ENCODE measurements around the gene KIF26B. TPM values are rescaled to one million over a fixed set of nuclear protein-coding genes. Genes with fewer than 3 reads are reported as not detected.

The KIF26B gene
- total and polyA plus RNA-seq, 2 of the 4 experiments (the other 2 are of a cell fraction): 0.53 to 0.54 TPM

DNA sequence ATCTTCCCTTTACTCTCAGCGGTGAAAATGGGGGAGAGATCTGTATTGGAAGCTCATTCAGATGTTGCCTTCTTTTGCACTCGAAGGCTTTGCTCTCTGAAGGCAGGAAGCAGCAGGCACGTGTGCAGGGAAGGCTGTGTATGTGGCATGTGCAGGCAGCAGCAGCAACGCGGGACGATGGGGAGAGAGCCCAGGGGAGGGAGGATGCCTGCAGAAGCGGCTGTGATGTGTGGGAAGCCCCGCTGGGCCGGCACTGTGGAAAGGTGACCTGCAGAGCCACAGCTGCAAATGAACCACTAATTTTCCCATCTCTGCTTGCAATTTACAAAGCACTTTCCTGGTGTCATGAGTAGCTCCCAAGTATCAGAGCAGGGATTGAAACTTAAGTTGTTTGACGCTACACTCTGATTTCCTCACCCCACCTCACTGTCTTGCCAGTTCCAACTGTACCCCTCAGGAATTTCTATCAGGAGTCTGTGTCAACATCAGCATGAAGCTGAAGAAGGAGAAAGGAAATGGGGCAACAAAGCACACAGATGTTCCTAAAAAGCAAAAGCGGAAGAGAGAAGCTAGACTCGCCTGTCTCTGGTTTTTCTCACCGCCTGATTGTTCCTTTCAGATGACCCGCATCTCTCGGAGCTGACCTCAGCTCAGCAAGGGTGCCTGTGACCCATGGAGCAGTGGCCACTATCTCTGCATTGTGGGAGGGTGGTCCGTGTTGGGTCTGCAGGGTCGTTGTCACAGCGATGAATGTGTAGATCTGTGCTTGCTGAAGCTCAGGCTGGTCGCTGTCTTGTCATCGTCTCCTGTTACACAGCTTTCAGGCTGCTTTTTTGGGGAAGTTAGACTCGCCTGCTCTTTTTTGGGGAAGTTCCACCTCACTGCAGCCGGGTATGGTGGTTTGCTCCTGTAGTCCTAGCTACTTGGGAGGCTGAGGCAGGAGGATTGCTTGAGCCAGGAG lies 156.1 kb downstream of the KIF26B start:
- H2BK20ac ChIP-seq (ENCODE audit: low read depth, low read length): no peak overlapping the region
- H3K9me3 ChIP-seq (ENCODE audit: control insufficient read depth, insufficient read depth, low read length): no peaks in the 10 kb centered on the region
- ChIA-PET CTCF (no interaction called here), POLR2A (ENCODE audit: unreplicated experiment) (no interaction called here)
- dilution Hi-C loops (cut with HindIII; ENCODE audit: low sequenced_read_pairs, unreplicated experiment): no loop called here
- no peak overlapping the region for H4K91ac ChIP-seq (ENCODE audit: insufficient read depth, low read depth, low read length)
- no peak overlapping the region for H3K9ac ChIP-seq (ENCODE audit: low read depth, low read length)
- H3K56ac ChIP-seq (ENCODE audit: extremely low read depth, insufficient read depth, low read length): no peak overlapping the region
- BruUV-seq (replicated peaks): no TSS peak
- H3K27ac ChIP-seq (ENCODE audit: insufficient read depth, low read length): no peak overlapping the region
- peak overlapping the region; percentile 35 for H2AFZ ChIP-seq (replicated peaks; ENCODE audit: low read length, poor library complexity)
- peak overlapping the region; percentile 13 for H3K4me2 ChIP-seq (ENCODE audit: low read depth, low read length)
- no peak overlapping the region for H3K4ac ChIP-seq (ENCODE audit: low read depth, low read length)
- peak overlapping the region; percentile 23; the same call in 1 of the 2 replicates for H4K5ac ChIP-seq (ENCODE audit: low read depth, low read length)
- no peak overlapping the region for H2AK9ac ChIP-seq (replicated peaks; ENCODE audit: low read depth, low read length, poor library complexity)
- no peak overlapping the region for H3K14ac ChIP-seq (replicated peaks; ENCODE audit: low read depth, low read length)
- no peaks in the 10 kb centered on the region for H4K20me1 ChIP-seq (ENCODE audit: insufficient read depth, low read length)
- no peak overlapping the region for H3K4me3 ChIP-seq (ENCODE audit: insufficient read depth, low read depth, low read length)
- H3K36me3 ChIP-seq (ENCODE audit: control insufficient read depth, insufficient read depth, low read length): no peaks in the 10 kb centered on the region
- ATAC-seq (ENCODE audit: low read depth): peak; percentile 49; the same call in 1 of the 2 replicates
- no peaks in the 10 kb centered on the region for H3K9me1 ChIP-seq (ENCODE audit: insufficient read depth, low read length)
- in situ Hi-C loops (cut with MboI; ENCODE audit: low sequenced_read_pairs): no loop called here
- no peak overlapping the region for H2BK120ac ChIP-seq (ENCODE audit: low read depth, low read length)
- 78% methylated on average over 3 of the region's 22 CpGs; no CpG with 5 or more reads in 1 of the 2 experiments for WGBS, 2 experiments (ENCODE audit: extremely low coverage in 2 of 2, insufficient read length in 1 of 2)
- H2BK5ac ChIP-seq (ENCODE audit: low read depth, low read length, poor library complexity, severe bottlenecking): no peak overlapping the region
- no peak overlapping the region for H4K8ac ChIP-seq (ENCODE audit: low read depth in 2 of 2, low read length in 2 of 2)
- intact Hi-C loops (cut with micrococcal nuclease): no loop called here
- no peak for DNase-seq
- H3K23ac ChIP-seq (ENCODE audit: low read depth, low read length): no peak overlapping the region; the same call in 1 of the 2 replicates
- no peaks in the 10 kb centered on the region for H3K79me1 ChIP-seq (ENCODE audit: low read depth in 1 of 2, low read length in 2 of 2)
- H2BK15ac ChIP-seq (ENCODE audit: low read depth, low read length): no peak overlapping the region
- H3K4me1 ChIP-seq (ENCODE audit: control insufficient read depth, insufficient read depth, low read length): peaks cover 5% of the 10 kb centered on the region; the same call in 1 of the 2 replicates
- no peak overlapping the region; the same call in 1 of the 2 replicates for H3K18ac ChIP-seq (ENCODE audit: low read depth, low read length)
- no peak overlapping the region for H2AK5ac ChIP-seq (ENCODE audit: low read depth, low read length)
- H3K27me3 ChIP-seq (ENCODE audit: control insufficient read depth, insufficient read depth, low read length): no peaks in the 10 kb centered on the region
- no peak for TF ChIP-seq NFE2L2 (IDR thresholded peaks at IDR 0.05; ENCODE audit: low read depth, low read length)
- TF ChIP-seq, protein P1, sequence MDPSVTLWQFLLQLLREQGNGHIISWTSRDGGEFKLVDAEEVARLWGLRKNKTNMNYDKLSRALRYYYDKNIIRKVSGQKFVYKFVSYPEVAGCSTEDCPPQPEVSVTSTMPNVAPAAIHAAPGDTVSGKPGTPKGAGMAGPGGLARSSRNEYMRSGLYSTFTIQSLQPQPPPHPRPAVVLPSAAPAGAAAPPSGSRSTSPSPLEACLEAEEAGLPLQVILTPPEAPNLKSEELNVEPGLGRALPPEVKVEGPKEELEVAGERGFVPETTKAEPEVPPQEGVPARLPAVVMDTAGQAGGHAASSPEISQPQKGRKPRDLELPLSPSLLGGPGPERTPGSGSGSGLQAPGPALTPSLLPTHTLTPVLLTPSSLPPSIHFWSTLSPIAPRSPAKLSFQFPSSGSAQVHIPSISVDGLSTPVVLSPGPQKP (IDR thresholded peaks at IDR 0.05; ENCODE audit: borderline replicate concordance, low read depth, low read length): no peak
- no peak for TF ChIP-seq POLR2A (IDR thresholded peaks at IDR 0.05; ENCODE audit: low read depth, low read length)
- no peak for TF ChIP-seq CEBPB (IDR thresholded peaks at IDR 0.05; ENCODE audit: low read depth, low read length)
- no peak for TF ChIP-seq MXI1 (IDR thresholded peaks at IDR 0.05; ENCODE audit: borderline replicate concordance, low read depth, low read length)
- no peak for TF ChIP-seq RFX5 (IDR thresholded peaks at IDR 0.05; ENCODE audit: low read depth, low read length)
- TF ChIP-seq, protein P2, sequence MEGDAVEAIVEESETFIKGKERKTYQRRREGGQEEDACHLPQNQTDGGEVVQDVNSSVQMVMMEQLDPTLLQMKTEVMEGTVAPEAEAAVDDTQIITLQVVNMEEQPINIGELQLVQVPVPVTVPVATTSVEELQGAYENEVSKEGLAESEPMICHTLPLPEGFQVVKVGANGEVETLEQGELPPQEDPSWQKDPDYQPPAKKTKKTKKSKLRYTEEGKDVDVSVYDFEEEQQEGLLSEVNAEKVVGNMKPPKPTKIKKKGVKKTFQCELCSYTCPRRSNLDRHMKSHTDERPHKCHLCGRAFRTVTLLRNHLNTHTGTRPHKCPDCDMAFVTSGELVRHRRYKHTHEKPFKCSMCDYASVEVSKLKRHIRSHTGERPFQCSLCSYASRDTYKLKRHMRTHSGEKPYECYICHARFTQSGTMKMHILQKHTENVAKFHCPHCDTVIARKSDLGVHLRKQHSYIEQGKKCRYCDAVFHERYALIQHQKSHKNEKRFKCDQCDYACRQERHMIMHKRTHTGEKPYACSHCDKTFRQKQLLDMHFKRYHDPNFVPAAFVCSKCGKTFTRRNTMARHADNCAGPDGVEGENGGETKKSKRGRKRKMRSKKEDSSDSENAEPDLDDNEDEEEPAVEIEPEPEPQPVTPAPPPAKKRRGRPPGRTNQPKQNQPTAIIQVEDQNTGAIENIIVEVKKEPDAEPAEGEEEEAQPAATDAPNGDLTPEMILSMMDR (conservative IDR thresholded peaks at IDR 0.05; ENCODE audit: low read depth, low read length): no peak
- no peak for TF ChIP-seq BHLHE40 (IDR thresholded peaks at IDR 0.05; ENCODE audit: low read depth, low read length)
- TF ChIP-seq FOS (IDR thresholded peaks at IDR 0.05; ENCODE audit: low read depth, low read length): no peak
- no peak for TF ChIP-seq RCOR1 (IDR thresholded peaks at IDR 0.05; ENCODE audit: insufficient replicate concordance, low read length)
- no peak for TF ChIP-seq MAZ (IDR thresholded peaks at IDR 0.05; ENCODE audit: borderline replicate concordance, low read depth, low read length)
- no peak for TF ChIP-seq RAD21 (IDR thresholded peaks at IDR 0.05; ENCODE audit: low read length)
- TF ChIP-seq, protein P3, sequence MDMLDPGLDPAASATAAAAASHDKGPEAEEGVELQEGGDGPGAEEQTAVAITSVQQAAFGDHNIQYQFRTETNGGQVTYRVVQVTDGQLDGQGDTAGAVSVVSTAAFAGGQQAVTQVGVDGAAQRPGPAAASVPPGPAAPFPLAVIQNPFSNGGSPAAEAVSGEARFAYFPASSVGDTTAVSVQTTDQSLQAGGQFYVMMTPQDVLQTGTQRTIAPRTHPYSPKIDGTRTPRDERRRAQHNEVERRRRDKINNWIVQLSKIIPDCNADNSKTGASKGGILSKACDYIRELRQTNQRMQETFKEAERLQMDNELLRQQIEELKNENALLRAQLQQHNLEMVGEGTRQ (IDR thresholded peaks at IDR 0.05; ENCODE audit: low read depth, low read length): no peak
- no peak for TF ChIP-seq MAFK (IDR thresholded peaks at IDR 0.05; ENCODE audit: low read depth, low read length)

Measured in IMR-90 (cell line).